Measurements from ENCODE around the gene ZNF540. TPM values are rescaled to one million over a fixed set of nuclear protein-coding genes. Genes with fewer than 3 reads are reported as not detected.

The ZNF540 gene
- 1 to 10 TPM; 1.1 to 5.2 (median 1.7) TPM for polyA plus RNA-seq
- long read RNA-seq, donor 1, partial matches to known transcripts: 0 of 9 reads
- long read RNA-seq, donor 1, other reads (novel, unspliced or antisense): 0 of 9 reads
- long read RNA-seq, donor 2: 0 reads
- long read RNA-seq, donor 3, partial matches to known transcripts: 0 of 1 reads
- long read RNA-seq, donor 3, other reads (novel, unspliced or antisense): 0 of 1 reads
- long read RNA-seq, donor 4: 0 reads
- long read RNA-seq, donor 5: 0 reads
- long read RNA-seq, donor 6, partial matches to known transcripts: 0 of 3 reads
- long read RNA-seq, donor 6, other reads (novel, unspliced or antisense): 0 of 3 reads
- long read RNA-seq, donor 7: 0 reads
- long read RNA-seq, donor 8, partial matches to known transcripts: 0 of 1 reads
- long read RNA-seq, donor 8, other reads (novel, unspliced or antisense): 0 of 1 reads
- long read RNA-seq, donor 9: 0 reads
- long read RNA-seq, donor 10, partial matches to known transcripts: 0 of 1 reads
- long read RNA-seq, donor 10, other reads (novel, unspliced or antisense): 0 of 1 reads

DNA sequence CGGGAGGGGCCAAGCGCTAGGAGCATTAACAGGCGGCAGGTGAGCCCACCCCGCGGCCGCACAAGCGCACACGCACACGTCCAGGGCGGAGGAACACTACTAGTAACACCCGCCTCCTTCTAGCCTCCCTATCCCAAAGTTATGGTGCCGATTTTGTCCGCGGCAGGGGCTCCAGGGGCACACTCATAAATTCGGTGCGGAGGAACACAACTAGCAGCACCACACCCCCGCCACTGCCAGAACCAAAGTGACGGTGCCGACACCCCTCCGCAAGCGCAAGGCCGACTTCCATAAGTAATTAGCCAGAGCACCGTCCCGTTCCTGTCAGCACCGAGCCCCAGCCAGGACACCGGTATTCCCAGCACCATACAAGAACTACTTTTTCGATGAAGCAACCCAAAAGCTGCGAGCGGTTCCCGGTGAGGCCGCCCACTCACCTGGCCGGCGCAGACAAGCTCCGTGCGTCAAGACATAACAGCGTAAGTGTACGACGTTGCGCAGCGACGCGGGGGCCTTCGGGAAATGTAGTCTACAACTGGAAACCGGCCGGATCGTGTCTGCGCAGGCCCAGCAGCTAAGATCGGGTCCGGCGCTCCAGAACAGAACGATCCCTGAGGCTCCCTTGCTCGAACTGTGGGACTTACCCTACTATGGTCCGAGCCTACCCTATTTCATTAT, at the start of gene ZNF540, which contains the start of gene ZNF571:
Gene ZNF540 (plus strand): TSS at position 573 of the 678 bp plus-strand sequence. CDS start 3,572 bp downstream, outside the sequence.
Gene ZNF571 (minus strand): TSS at position 489 of the 678 bp plus-strand sequence. CDS start 8,116 bp downstream, outside the sequence.
- FAIRE-seq (no peak), DNase-seq (peak; percentile 96 to 98)
- Histone ChIP-seq H3K4me1 (ENCODE audit: control insufficient read depth in 3 of 3, insufficient read depth in 2 of 3, low read depth in 1 of 3, low read length in 2 of 3) (peaks cover 0 to 3% (median 2%) of the 10 kb centered on the region in 3 donors), H3K9me3 (ENCODE audit: control insufficient read depth in 2 of 2, insufficient read depth in 1 of 2, low read depth in 1 of 2, low read length in 1 of 2) (peaks cover 0 to 6% of the 10 kb centered on the region in 2 donors), H3K27me3 (ENCODE audit: control insufficient read depth in 3 of 3, insufficient read depth in 3 of 3, low read length in 3 of 3) (no peaks in the 10 kb centered on the region), H3K4me3 (ENCODE audit: low read depth in 1 of 3, low read length in 3 of 3) (peak within 1 kb of the TSS; percentile 69 to 83 (median 75)), H3K27ac (ENCODE audit: low read depth in 1 of 3, low read length in 2 of 3) (peak within 1 kb of the TSS; percentile 63 to 99 (median 92)), H3K36me3 (ENCODE audit: control insufficient read depth in 3 of 3, insufficient read depth in 2 of 3, low read depth in 1 of 3, low read length in 3 of 3) (peaks cover 0 to 2% (median 0%) of the 10 kb centered on the region in 3 donors)
- 0 to 1% (median 1%) methylated on average over 53 of the region's 53 CpGs for WGBS, 3 donors

DNA sequence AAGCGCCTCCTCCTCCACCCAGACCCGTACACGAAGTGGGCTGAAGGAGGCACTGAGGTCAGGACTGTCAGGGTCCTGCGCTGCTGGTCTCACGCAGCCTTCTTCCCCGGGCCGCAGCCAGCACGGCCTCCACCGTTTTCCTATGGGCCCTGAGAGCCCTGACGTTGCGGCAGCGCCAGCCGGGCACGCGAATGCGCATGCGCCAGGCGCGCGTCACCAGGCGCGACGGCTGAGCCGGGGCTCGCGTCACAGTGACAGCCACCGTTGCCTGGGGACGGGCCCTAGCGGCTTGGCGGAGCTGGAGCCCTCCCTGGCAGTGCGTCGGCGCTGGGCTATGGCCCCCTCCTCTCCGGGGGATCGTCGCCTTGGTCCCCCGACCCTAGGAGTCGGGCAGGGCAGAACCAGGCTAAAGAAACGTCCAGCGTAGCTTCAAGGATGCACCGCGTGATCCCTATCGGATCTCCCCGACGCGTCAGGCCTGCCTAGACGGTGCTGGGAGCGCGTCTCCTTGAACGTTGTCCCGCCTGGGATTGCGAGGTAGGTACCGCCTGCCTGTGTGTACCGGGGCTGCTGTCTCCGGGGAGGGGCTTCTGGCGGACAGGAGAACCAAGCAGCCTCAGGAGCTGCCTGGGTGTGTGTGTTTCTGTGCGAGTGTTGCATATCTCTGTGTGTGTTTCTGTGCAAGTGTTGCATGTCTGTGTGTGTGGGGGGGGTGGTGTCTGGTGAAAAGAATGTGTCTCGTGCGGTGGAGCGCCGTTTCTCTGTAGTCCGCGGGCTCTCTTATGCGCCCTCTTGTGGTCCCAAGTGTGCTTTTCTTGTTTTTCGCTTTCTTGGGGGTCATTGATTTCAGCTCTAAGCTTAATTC, 43.3 kb upstream of the ZNF540 start:
- Histone ChIP-seq H3K27me3 (ENCODE audit: control insufficient read depth in 3 of 3, insufficient read depth in 3 of 3, low read length in 3 of 3) (no peaks in the 10 kb centered on the region), H3K9me3 (ENCODE audit: control insufficient read depth in 2 of 2, insufficient read depth in 1 of 2, low read depth in 1 of 2, low read length in 1 of 2) (peaks cover 3 to 75% of the 10 kb centered on the region in 2 donors), H3K27ac (ENCODE audit: low read depth in 1 of 3, low read length in 2 of 3) (peak overlapping the region in 2 of 3 donors; percentile 71 to 82), H3K4me3 (ENCODE audit: low read depth in 1 of 3, low read length in 3 of 3) (peak overlapping the region; percentile 42 to 83 (median 46)), H3K4me1 (ENCODE audit: control insufficient read depth in 3 of 3, insufficient read depth in 2 of 3, low read depth in 1 of 3, low read length in 2 of 3) (no peaks in the 10 kb centered on the region), H3K36me3 (ENCODE audit: control insufficient read depth in 3 of 3, insufficient read depth in 2 of 3, low read depth in 1 of 3, low read length in 3 of 3) (peaks cover 0 to 3% (median 0%) of the 10 kb centered on the region in 3 donors)
- WGBS, 3 donors: 4 to 21% (median 19%) methylated on average over 58 to 65 of the region's 65 CpGs
- DNase-seq (peak; percentile 29 to 90), FAIRE-seq (no peak)

DNA sequence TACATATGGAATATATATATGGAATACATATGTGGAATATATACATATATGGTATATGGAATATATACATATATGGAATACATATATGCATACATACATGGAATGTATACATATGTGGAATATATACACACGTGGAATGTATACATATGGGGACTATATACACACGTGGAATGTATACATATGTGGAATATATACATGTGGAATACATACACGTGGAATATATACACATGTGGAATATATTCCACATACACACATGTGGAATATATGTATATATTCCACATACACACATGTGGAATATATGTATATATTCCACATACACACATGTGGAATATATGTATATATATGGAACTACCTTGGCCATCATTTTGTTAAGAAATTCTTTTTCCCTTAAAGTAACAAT, 31.2 kb upstream of the ZNF540 start:
- H3K4me1 ChIP-seq (ENCODE audit: control insufficient read depth in 3 of 3, insufficient read depth in 2 of 3, low read depth in 1 of 3, low read length in 2 of 3): no peaks in the 10 kb centered on the region
- WGBS, 3 donors: 92 to 98% (median 96%) methylated on average over 3 of the region's 3 CpGs
- peaks cover 7 to 45% of the 10 kb centered on the region in 2 donors for H3K9me3 ChIP-seq (ENCODE audit: control insufficient read depth in 2 of 2, insufficient read depth in 1 of 2, low read depth in 1 of 2, low read length in 1 of 2)

DNA sequence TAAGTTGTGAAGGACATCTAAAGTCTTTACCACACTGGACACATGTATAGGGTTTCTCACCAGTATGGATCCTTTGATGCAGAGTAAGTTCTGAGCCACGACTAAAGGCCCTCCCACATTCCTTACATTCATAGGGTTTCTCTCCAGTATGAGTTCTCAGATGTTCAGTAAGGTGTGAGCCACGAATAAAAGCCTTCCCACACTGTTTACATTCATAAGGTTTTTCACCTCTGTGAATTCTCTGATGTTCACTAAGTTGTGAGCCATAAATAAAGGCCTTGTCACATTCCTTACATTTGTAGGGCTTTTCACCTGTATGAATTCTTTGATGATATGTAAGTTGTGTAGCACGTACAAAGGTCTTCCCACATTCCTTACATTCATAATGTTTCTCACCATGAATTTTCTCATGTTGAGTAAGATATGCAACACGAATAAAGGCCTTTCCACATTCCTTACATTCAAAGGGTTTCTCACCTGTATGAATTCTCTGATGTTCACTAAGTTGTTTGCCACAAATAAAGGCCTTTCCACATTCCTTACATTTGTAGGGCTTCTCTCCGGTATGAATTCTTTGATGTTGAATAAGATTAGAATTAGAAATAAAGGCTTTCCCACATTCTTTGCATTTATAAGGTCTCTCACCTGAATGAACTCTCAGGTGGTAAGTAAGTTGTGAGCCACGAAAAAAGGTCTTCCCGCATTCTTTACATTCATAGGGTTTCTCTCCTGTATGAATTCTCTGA, 29.9 kb upstream of the ZNF540 start:
- no peak for DNase-seq
- H3K36me3 ChIP-seq (ENCODE audit: control insufficient read depth in 3 of 3, insufficient read depth in 2 of 3, low read depth in 1 of 3, low read length in 3 of 3): peaks cover 6 to 13% (median 9%) of the 10 kb centered on the region in 3 donors
- 92 to 95% (median 94%) methylated on average over 7 of the region's 7 CpGs for WGBS, 3 donors
- no peaks in the 10 kb centered on the region for H3K4me1 ChIP-seq (ENCODE audit: control insufficient read depth in 3 of 3, insufficient read depth in 2 of 3, low read depth in 1 of 3, low read length in 2 of 3)
- no peak overlapping the region for H3K4me3 ChIP-seq (ENCODE audit: low read depth in 1 of 3, low read length in 3 of 3)
- no peak for FAIRE-seq
- no peaks in the 10 kb centered on the region for H3K27me3 ChIP-seq (ENCODE audit: control insufficient read depth in 3 of 3, insufficient read depth in 3 of 3, low read length in 3 of 3)
- H3K27ac ChIP-seq (ENCODE audit: low read depth in 1 of 3, low read length in 2 of 3): no peak overlapping the region
- H3K9me3 ChIP-seq (ENCODE audit: control insufficient read depth in 2 of 2, insufficient read depth in 1 of 2, low read depth in 1 of 2, low read length in 1 of 2): peaks cover 4 to 50% of the 10 kb centered on the region in 2 donors

More for the DNA sequence above, 31.2 kb upstream of the ZNF540 start:
- Histone ChIP-seq H3K4me3 (ENCODE audit: low read depth in 1 of 3, low read length in 3 of 3) (no peak overlapping the region), H3K27ac (ENCODE audit: low read depth in 1 of 3, low read length in 2 of 3) (no peak overlapping the region), H3K36me3 (ENCODE audit: control insufficient read depth in 3 of 3, insufficient read depth in 2 of 3, low read depth in 1 of 3, low read length in 3 of 3) (peaks cover 0 to 13% (median 6%) of the 10 kb centered on the region in 3 donors), H3K27me3 (ENCODE audit: control insufficient read depth in 3 of 3, insufficient read depth in 3 of 3, low read length in 3 of 3) (no peaks in the 10 kb centered on the region)
- DNase-seq (no peak), FAIRE-seq (no peak)

DNA sequence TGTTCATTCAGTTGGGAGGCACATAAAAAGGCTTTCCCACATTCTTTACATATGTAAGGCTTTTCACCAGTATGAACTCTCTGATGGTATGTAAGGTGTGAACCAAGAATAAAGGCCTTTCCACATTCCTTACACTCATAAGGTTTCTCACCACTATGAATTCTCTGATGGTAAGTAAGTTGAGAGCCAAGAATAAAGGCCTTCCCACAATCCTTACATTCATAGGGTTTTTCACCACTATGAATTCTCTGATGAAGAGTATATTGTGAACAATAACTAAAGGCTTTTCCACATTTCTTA, 29.4 kb upstream of the ZNF540 start:
- no peaks in the 10 kb centered on the region for H3K27me3 ChIP-seq (ENCODE audit: control insufficient read depth in 3 of 3, insufficient read depth in 3 of 3, low read length in 3 of 3)
- H3K4me1 ChIP-seq (ENCODE audit: control insufficient read depth in 3 of 3, insufficient read depth in 2 of 3, low read depth in 1 of 3, low read length in 2 of 3): no peaks in the 10 kb centered on the region
- FAIRE-seq (no peak), DNase-seq (no peak)
- H3K36me3 ChIP-seq (ENCODE audit: control insufficient read depth in 3 of 3, insufficient read depth in 2 of 3, low read depth in 1 of 3, low read length in 3 of 3): peaks cover 6 to 13% (median 9%) of the 10 kb centered on the region in 3 donors
- peaks cover 4 to 50% of the 10 kb centered on the region in 2 donors for H3K9me3 ChIP-seq (ENCODE audit: control insufficient read depth in 2 of 2, insufficient read depth in 1 of 2, low read depth in 1 of 2, low read length in 1 of 2)
- no peak overlapping the region for H3K27ac ChIP-seq (ENCODE audit: low read depth in 1 of 3, low read length in 2 of 3)
- no peak overlapping the region for H3K4me3 ChIP-seq (ENCODE audit: low read depth in 1 of 3, low read length in 3 of 3)

DNA sequence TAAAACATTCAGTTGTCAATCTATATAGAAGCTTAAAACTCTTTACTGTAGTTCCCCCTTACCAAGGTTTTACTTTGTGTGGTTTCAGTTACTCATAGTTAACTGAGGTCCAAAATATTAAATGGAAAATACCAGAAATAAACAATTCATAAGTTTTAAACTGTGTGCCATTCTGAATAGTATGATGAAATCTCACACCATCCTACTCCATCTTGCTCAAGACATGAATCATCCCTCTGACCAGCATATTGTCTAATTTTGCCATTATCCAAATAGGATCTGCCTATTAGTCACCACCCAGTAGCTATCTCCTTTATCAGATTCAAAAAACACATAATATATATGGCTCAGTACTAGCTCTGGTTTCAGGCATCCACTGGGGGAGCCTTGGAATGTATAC, 22.5 kb upstream of the ZNF540 start:
- Histone ChIP-seq H3K36me3 (ENCODE audit: control insufficient read depth in 3 of 3, insufficient read depth in 2 of 3, low read depth in 1 of 3, low read length in 3 of 3) (peaks cover 5 to 13% (median 6%) of the 10 kb centered on the region in 3 donors), H3K9me3 (ENCODE audit: control insufficient read depth in 2 of 2, insufficient read depth in 1 of 2, low read depth in 1 of 2, low read length in 1 of 2) (peaks cover 1 to 32% of the 10 kb centered on the region in 2 donors)

DNA sequence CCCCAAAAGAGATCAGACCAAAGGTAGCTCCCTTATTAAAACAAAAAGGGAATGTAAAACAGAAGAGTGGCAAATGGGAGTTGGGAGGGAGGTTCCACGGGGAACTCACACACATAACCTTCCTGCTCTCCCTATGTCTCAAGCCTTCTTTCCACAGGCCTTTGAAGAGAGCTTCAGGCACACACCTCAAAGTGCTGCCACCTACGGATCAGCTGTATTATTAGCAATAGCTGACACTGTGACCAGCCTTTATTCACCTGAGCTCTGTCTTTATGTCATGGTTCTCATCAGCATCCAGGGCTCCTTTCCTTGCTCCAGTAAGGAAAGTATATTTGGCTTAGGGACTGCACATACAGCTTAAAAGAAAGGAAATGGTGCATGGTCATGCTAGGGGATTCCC, 11.3 kb upstream of the ZNF540 start:
- H3K36me3 ChIP-seq (ENCODE audit: control insufficient read depth in 3 of 3, insufficient read depth in 2 of 3, low read depth in 1 of 3, low read length in 3 of 3): peaks cover 12 to 31% (median 24%) of the 10 kb centered on the region in 3 donors
- H3K4me1 ChIP-seq (ENCODE audit: control insufficient read depth in 3 of 3, insufficient read depth in 2 of 3, low read depth in 1 of 3, low read length in 2 of 3): no peaks in the 10 kb centered on the region
- FAIRE-seq (no peak), DNase-seq (no peak)
- peaks cover 6 to 67% of the 10 kb centered on the region in 2 donors for H3K9me3 ChIP-seq (ENCODE audit: control insufficient read depth in 2 of 2, insufficient read depth in 1 of 2, low read depth in 1 of 2, low read length in 1 of 2)
- no peaks in the 10 kb centered on the region for H3K27me3 ChIP-seq (ENCODE audit: control insufficient read depth in 3 of 3, insufficient read depth in 3 of 3, low read length in 3 of 3)
- no peak overlapping the region for H3K4me3 ChIP-seq (ENCODE audit: low read depth in 1 of 3, low read length in 3 of 3)
- H3K27ac ChIP-seq (ENCODE audit: low read depth in 1 of 3, low read length in 2 of 3): no peak overlapping the region
- WGBS, 3 donors: 69 to 90% (median 82%) methylated on average over 2 of the region's 2 CpGs

More for the DNA sequence above, 22.5 kb upstream of the ZNF540 start:
- H3K4me3 ChIP-seq (ENCODE audit: low read depth in 1 of 3, low read length in 3 of 3): no peak overlapping the region
- FAIRE-seq (no peak), DNase-seq (no peak)
- H3K27ac ChIP-seq (ENCODE audit: low read depth in 1 of 3, low read length in 2 of 3): no peak overlapping the region
- H3K4me1 ChIP-seq (ENCODE audit: control insufficient read depth in 3 of 3, insufficient read depth in 2 of 3, low read depth in 1 of 3, low read length in 2 of 3): no peaks in the 10 kb centered on the region
- H3K27me3 ChIP-seq (ENCODE audit: control insufficient read depth in 3 of 3, insufficient read depth in 3 of 3, low read length in 3 of 3): no peaks in the 10 kb centered on the region
